ENCODE measurements around the gene XAF1.

- no peak for TF ChIP-seq CTCF (IDR thresholded peaks at IDR 0.05)
- no peak for TF ChIP-seq POLR2A (IDR thresholded peaks at IDR 0.05)
These were observed 39.1 kb upstream of the XAF1 start for GRCh38 chr17:6716736-6717135.

Data from body of pancreas (tissue), 4 donors.